ENCODE measurements around the gene HPRT1.

The HPRT1 gene

DNA sequence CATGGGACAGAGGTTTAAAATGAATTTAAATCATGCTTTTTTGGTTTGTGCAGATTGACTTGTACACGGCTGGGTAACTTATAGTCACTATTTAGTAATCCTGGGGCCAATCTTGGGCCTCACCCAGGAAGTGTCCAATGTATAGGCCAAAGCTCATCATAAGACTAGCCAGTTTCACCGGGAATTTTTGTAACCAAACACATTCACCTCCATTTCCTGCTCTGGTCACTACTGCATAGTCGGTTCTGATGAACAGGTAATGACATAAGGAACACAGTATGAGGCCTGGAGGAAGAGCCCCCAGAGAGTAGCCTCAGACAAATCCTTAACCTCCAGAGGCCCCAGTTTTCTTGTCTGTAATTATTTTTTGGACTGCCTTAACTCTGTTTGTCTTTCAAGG is 81.9 kb downstream of the HPRT1 start:
- H3K9me3 ChIP-seq (replicated peaks in 1 of 11), result peaks cover 11 to 25% (median 20%) of the 10 kb centered on the region in 11 experiments; a peak in 18 of 22 replicates
- H3K9ac ChIP-seq, result no peak overlapping the region
- no peak for TF ChIP-seq Cebpa-rat (IDR thresholded peaks at IDR 0.05)
- H4K20me1 ChIP-seq, result peaks cover 0 to 16% (median 0%) of the 10 kb centered on the region in 11 experiments; a peak in 4 of 22 replicates
- H3K36me3 ChIP-seq, result peaks cover 0 to 14% (median 0%) of the 10 kb centered on the region in 11 experiments; a peak in 2 of 22 replicates
- peaks cover 12 to 20% (median 15%) of the 10 kb centered on the region in 10 experiments; a peak in 19 of 20 replicates for H3K4me1 ChIP-seq
- peaks cover 80 to 100% (median 97%) of the 10 kb centered on the region in 11 experiments for H3K27me3 ChIP-seq
- no peak overlapping the region for H3K27ac ChIP-seq
- H3K4me2 ChIP-seq, result peak overlapping the region in 8 of 11 experiments; percentile 40 to 65 (median 53); a peak in 10 of 22 replicates
- no peak overlapping the region for H3K4me3 ChIP-seq

DNA sequence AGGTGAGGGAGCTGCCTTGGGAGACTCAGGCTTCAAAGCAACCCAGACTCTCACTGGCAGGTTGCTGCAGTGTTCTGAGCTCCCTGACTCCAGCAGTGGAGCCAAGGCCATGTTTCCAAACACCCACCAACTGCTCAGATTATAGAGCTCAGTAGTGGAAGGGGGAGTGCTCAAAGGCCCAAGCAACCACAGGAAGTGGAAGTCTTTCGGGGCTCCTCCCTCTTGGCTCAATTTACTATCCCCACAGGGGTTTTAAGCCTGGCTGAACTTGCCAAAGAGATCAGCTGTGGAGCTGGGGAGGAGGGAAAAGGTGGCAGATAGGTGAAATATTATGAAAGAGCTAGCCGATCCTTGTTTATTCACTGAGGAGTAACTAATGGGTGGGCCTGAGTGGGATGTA is 82.5 kb downstream of the HPRT1 start:
- peak overlapping the region; percentile 40 to 65 (median 52) for H3K4me2 ChIP-seq
- peaks cover 80 to 100% (median 97%) of the 10 kb centered on the region in 11 experiments for H3K27me3 ChIP-seq
- peaks cover 0 to 16% (median 0%) of the 10 kb centered on the region in 11 experiments; a peak in 4 of 22 replicates for H4K20me1 ChIP-seq
- TF ChIP-seq Cebpa-rat (IDR thresholded peaks at IDR 0.05), result no peak
- no peak overlapping the region for H3K9ac ChIP-seq
- peaks cover 11 to 25% (median 20%) of the 10 kb centered on the region in 11 experiments; a peak in 18 of 22 replicates for H3K9me3 ChIP-seq (replicated peaks in 1 of 11)
- H3K27ac ChIP-seq, result no peak overlapping the region
- peaks cover 0 to 14% (median 0%) of the 10 kb centered on the region in 11 experiments; a peak in 2 of 22 replicates for H3K36me3 ChIP-seq
- H3K4me3 ChIP-seq, result no peak overlapping the region
- H3K4me1 ChIP-seq, result peaks cover 10 to 18% (median 15%) of the 10 kb centered on the region in 10 experiments; a peak in 19 of 20 replicates

DNA sequence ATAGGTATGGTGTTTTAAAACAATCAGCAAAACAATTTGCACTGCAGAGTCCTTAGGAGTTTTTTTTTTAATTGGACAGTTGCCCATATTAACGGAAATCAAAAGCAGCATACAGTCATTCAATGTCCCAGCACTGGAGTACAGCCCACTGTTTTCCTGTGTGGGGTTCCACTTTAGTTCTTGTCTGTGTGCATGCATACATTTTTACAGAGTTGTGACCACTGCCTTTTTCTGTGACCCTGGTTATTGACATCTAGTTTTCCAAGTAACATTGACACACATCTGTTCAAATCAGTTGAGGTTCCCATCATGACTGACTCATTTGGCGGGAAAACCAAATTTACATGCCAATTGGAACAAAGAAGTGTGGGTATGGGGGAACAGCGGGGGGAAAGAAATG is 83.3 kb downstream of the HPRT1 start:
- Histone ChIP-seq H3K27me3 (peaks cover 80 to 100% (median 97%) of the 10 kb centered on the region in 11 experiments), H4K20me1 (peaks cover 0 to 20% (median 5%) of the 10 kb centered on the region in 11 experiments; a peak in 8 of 22 replicates), H3K36me3 (peaks cover 0 to 14% (median 0%) of the 10 kb centered on the region in 11 experiments; a peak in 2 of 22 replicates), H3K4me2 (peak overlapping the region in 10 of 11 experiments; percentile 40 to 65 (median 52); a peak in 11 of 22 replicates), H3K9me3 (replicated peaks in 1 of 11) (peaks cover 11 to 25% (median 20%) of the 10 kb centered on the region in 11 experiments; a peak in 18 of 22 replicates), H3K27ac (no peak overlapping the region), H3K9ac (no peak overlapping the region), H3K4me3 (no peak overlapping the region), H3K4me1 (peaks cover 10 to 18% (median 15%) of the 10 kb centered on the region in 10 experiments; a peak in 19 of 20 replicates)
- no peak for TF ChIP-seq Cebpa-rat (IDR thresholded peaks at IDR 0.05)

DNA sequence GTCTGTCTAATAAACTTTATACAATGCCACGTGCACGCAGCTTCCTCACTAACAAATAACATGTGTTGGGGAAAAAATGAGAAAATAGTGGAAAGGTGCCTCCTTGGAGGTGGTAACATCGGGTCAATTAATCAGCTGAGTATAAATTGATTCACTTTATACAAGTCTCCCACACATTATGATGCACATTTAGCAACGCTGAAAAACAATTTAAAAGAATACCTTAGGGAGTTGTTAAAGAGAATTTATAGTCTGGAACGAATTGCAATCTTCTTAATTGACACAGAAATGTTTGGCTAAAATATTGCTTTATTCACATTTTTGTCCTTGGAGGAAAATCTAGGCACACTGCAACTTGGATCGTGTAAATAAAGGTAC is 84.2 kb downstream of the HPRT1 start:
- Histone ChIP-seq H3K4me1 (peaks cover 10 to 22% (median 15%) of the 10 kb centered on the region in 10 experiments; a peak in 19 of 20 replicates), H3K27me3 (peaks cover 80 to 100% (median 97%) of the 10 kb centered on the region in 11 experiments), H3K4me2 (no peak overlapping the region)

DNA sequence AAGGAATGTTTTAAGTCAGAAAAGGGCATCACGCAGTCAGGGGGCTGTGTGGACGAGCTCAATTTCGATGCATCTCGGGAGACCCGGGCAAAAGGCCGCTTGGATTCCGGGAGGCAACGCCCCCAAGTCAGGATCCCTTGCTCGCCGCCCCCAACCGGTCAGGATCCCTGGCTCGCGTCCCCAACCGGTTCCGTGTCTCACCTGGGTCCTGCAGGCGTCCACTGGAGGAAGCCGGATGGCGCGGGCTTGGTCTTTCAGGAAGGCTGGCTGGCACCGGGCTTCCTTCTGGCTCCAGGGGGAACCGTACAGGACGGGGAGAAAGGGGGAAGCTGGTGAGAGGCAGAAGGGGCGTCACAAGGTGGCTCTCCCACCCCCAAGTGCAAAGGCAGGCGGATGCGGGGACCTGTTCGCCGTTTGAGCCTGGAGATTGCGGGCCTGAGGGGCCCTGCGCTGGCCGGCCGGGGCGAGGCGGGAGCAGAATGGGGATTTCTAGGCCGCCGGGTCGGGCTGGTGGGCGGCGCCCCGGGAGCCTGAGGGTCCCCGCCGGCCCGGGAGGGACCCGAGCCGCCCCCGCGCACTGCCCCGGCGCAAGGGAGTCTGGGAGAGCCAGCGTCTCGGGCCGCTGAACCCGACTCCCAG is 84.7 kb downstream of the HPRT1 start:
- Histone ChIP-seq H3K27me3 (peaks cover 80 to 100% (median 97%) of the 10 kb centered on the region in 11 experiments), H3K9ac (no peak overlapping the region), H3K27ac (no peak overlapping the region), H3K4me1 (peaks cover 10 to 22% (median 15%) of the 10 kb centered on the region in 10 experiments; a peak in 19 of 20 replicates), H3K4me2 (no peak overlapping the region), H4K20me1 (peaks cover 0 to 30% (median 9%) of the 10 kb centered on the region in 11 experiments; a peak in 11 of 22 replicates), H3K9me3 (replicated peaks in 1 of 11) (peaks cover 11 to 31% (median 25%) of the 10 kb centered on the region in 11 experiments; a peak in 18 of 22 replicates), H3K36me3 (peaks cover 0 to 14% (median 0%) of the 10 kb centered on the region in 11 experiments; a peak in 2 of 22 replicates), H3K4me3 (no peak overlapping the region)
- no peak for TF ChIP-seq Cebpa-rat (IDR thresholded peaks at IDR 0.05)

More for the DNA sequence above, 84.2 kb downstream of the HPRT1 start:
- H3K4me3 ChIP-seq, result no peak overlapping the region
- no peak for TF ChIP-seq Cebpa-rat (IDR thresholded peaks at IDR 0.05)
- H3K9ac ChIP-seq, result no peak overlapping the region
- peaks cover 0 to 14% (median 0%) of the 10 kb centered on the region in 11 experiments; a peak in 2 of 22 replicates for H3K36me3 ChIP-seq
- peaks cover 0 to 26% (median 9%) of the 10 kb centered on the region in 11 experiments; a peak in 9 of 22 replicates for H4K20me1 ChIP-seq
- peaks cover 11 to 26% (median 20%) of the 10 kb centered on the region in 11 experiments; a peak in 18 of 22 replicates for H3K9me3 ChIP-seq (replicated peaks in 1 of 11)
- no peak overlapping the region for H3K27ac ChIP-seq

DNA sequence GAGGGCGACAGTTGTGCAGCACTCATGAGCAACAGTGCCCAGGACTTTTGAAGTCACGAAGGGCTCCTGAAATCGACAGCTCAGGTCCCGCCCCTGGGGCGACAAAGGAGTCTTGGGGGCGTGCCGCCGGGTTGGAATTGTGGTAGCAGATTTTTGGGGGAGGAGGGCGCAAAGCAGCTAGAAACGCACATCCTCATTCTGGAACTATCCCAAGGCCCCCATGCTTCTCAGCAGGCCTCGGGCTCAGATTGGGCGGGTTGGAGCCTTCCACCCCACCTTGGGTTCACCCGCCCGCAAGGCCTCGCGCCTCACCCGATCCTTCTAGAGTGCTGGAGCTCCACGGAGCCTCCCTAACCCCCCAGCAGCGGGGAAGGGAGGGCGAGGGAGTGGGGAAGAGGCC is 85.5 kb downstream of the HPRT1 start:
- peaks cover 0 to 39% (median 12%) of the 10 kb centered on the region in 11 experiments; a peak in 11 of 22 replicates for H4K20me1 ChIP-seq
- no peak for TF ChIP-seq Cebpa-rat (IDR thresholded peaks at IDR 0.05)
- H3K4me3 ChIP-seq, result no peak overlapping the region
- peaks cover 87 to 100% (median 100%) of the 10 kb centered on the region in 11 experiments for H3K27me3 ChIP-seq
- no peak overlapping the region for H3K27ac ChIP-seq
- peaks cover 0 to 14% (median 0%) of the 10 kb centered on the region in 11 experiments; a peak in 2 of 22 replicates for H3K36me3 ChIP-seq
- H3K9me3 ChIP-seq (replicated peaks in 1 of 11), result peaks cover 12 to 35% (median 25%) of the 10 kb centered on the region in 11 experiments; a peak in 19 of 22 replicates
- H3K4me1 ChIP-seq, result peaks cover 10 to 30% (median 24%) of the 10 kb centered on the region in 10 experiments
- H3K4me2 ChIP-seq, result no peak overlapping the region
- no peak overlapping the region for H3K9ac ChIP-seq

DNA sequence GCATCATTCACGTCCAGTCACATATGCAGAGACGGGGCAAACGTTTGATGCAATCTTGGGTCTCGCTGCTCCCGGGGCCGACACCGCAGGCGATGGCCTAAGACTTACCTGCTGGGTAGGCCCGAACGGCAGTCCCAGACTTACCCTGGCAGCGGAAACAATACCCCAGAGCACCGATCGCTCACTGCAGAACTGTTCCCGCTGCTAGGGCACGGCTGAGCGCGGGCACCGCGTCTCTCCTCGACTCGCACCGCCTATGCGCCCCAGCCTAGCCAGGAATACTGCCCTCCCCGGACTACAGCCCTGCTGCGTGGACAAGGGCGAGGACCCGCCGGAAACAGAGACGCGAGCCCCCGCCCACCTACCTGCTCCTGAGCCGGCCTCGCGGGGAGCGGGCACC is 86.2 kb downstream of the HPRT1 start:
- Histone ChIP-seq H3K9me3 (replicated peaks in 1 of 11) (peaks cover 13 to 42% (median 25%) of the 10 kb centered on the region in 11 experiments; a peak in 19 of 22 replicates), H3K9ac (no peak overlapping the region), H3K27ac (no peak overlapping the region), H3K4me1 (peaks cover 10 to 35% (median 29%) of the 10 kb centered on the region in 10 experiments), H3K27me3 (peaks cover 94 to 100% (median 100%) of the 10 kb centered on the region in 11 experiments), H3K36me3 (peaks cover 0 to 14% (median 0%) of the 10 kb centered on the region in 11 experiments; a peak in 2 of 22 replicates), H3K4me3 (no peak overlapping the region), H4K20me1 (peaks cover 0 to 46% (median 14%) of the 10 kb centered on the region in 11 experiments; a peak in 12 of 22 replicates), H3K4me2 (no peak overlapping the region)
- no peak for TF ChIP-seq Cebpa-rat (IDR thresholded peaks at IDR 0.05)

DNA sequence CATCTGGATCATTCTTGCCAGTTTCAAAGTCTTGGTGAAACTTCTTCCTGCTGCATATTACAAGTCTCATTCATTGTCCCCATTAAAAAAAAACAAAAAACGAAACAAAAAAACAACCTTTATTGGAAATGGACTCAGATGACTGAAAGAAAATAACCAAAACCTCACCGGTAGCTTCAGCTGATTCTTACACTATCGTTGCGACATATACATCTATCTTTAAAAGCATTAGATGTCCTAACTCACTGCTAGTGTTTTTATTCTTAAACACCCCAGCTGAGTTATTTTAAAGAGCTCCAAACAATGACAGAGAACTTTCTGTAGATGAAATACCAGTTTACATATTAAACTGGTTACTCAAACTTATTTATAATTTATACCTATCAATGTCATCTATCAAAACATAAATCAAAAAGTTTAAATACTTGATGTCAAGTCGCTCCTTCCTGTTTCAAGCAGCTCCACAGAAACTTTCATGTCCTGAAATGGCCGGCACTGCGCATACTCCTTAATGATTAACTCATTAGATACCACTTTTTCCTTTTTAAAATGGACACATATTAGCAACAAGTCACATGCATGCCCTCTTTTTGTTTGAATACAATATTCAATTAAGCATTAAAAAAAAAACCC is 87.2 kb downstream of the HPRT1 start:
- no peak overlapping the region for H3K9ac ChIP-seq
- H3K4me3 ChIP-seq, result peak overlapping the region in 1 of 10 experiments; percentile 65; a peak in 1 of 20 replicates
- no peak overlapping the region for H3K27ac ChIP-seq
- peaks cover 0 to 14% (median 0%) of the 10 kb centered on the region in 11 experiments; a peak in 2 of 22 replicates for H3K36me3 ChIP-seq
- peaks cover 94 to 100% (median 100%) of the 10 kb centered on the region in 11 experiments for H3K27me3 ChIP-seq
- H4K20me1 ChIP-seq, result peaks cover 0 to 52% (median 14%) of the 10 kb centered on the region in 11 experiments; a peak in 12 of 22 replicates
- H3K4me1 ChIP-seq, result peaks cover 9 to 32% (median 26%) of the 10 kb centered on the region in 10 experiments
- peak overlapping the region in 2 of 11 experiments; percentile 14 to 84; a peak in 3 of 22 replicates for H3K4me2 ChIP-seq
- peaks cover 13 to 47% (median 25%) of the 10 kb centered on the region in 11 experiments; a peak in 19 of 22 replicates for H3K9me3 ChIP-seq (replicated peaks in 1 of 11)
- TF ChIP-seq Cebpa-rat (IDR thresholded peaks at IDR 0.05), result no peak
